Measurements from ENCODE around the gene SLC36A4.

The SLC36A4 gene

GRCh38 chr11:93166862-93167261 is 30.9 kb downstream of the SLC36A4 start:
- H3K4me3 ChIP-seq (ENCODE audit: low read depth in 1 of 5, low read length in 5 of 5), result no peak overlapping the region
- no peak overlapping the region for H3K27ac ChIP-seq (ENCODE audit: low read depth, low read length)
- H3K36me3 ChIP-seq (ENCODE audit: control insufficient read depth in 5 of 5, insufficient read depth in 5 of 5, low read length in 5 of 5), result peaks cover 11 to 31% (median 19%) of the 10 kb centered on the region in 5 donors
- no peaks in the 10 kb centered on the region for H3K9me3 ChIP-seq (ENCODE audit: control insufficient read depth in 5 of 5, low read length in 5 of 5)
- no peaks in the 10 kb centered on the region for H3K27me3 ChIP-seq (ENCODE audit: control insufficient read depth in 5 of 5, insufficient read depth in 4 of 5, low read length in 5 of 5)
- H3K4me1 ChIP-seq (ENCODE audit: control insufficient read depth in 5 of 5, insufficient read depth in 5 of 5, low read length in 5 of 5), result no peaks in the 10 kb centered on the region
- no peak overlapping the region for H3K9ac ChIP-seq (ENCODE audit: low read length in 5 of 5)

DNA sequence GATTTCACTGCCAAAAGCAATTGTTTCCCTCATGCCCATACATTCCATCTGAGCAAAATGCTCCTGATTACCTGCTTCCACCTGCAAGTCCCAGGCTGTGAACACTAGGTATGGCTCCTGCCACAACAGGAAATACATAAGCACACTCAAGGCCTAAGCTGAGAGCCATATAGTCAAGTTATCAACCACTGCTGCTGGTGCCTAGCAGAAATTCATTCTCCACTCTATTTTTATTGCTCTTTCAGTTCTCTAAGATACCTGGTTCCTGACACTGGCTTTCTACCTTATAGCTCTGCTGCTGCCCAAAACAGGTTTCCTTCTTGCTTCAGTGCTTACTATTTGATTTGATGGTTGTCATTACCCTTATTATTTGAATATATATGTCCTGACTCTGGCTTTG is 31.6 kb downstream of the SLC36A4 start:
- Histone ChIP-seq H3K4me1 (ENCODE audit: control insufficient read depth in 5 of 5, insufficient read depth in 5 of 5, low read length in 5 of 5) (no peaks in the 10 kb centered on the region), H3K36me3 (ENCODE audit: control insufficient read depth in 5 of 5, insufficient read depth in 5 of 5, low read length in 5 of 5) (peaks cover 11 to 38% (median 19%) of the 10 kb centered on the region in 5 donors), H3K9ac (ENCODE audit: low read length in 5 of 5) (no peak overlapping the region), H3K27ac (ENCODE audit: low read depth, low read length) (no peak overlapping the region), H3K4me3 (ENCODE audit: low read depth in 1 of 5, low read length in 5 of 5) (no peak overlapping the region), H3K27me3 (ENCODE audit: control insufficient read depth in 5 of 5, insufficient read depth in 4 of 5, low read length in 5 of 5) (no peaks in the 10 kb centered on the region), H3K9me3 (ENCODE audit: control insufficient read depth in 5 of 5, low read length in 5 of 5) (no peaks in the 10 kb centered on the region)

DNA sequence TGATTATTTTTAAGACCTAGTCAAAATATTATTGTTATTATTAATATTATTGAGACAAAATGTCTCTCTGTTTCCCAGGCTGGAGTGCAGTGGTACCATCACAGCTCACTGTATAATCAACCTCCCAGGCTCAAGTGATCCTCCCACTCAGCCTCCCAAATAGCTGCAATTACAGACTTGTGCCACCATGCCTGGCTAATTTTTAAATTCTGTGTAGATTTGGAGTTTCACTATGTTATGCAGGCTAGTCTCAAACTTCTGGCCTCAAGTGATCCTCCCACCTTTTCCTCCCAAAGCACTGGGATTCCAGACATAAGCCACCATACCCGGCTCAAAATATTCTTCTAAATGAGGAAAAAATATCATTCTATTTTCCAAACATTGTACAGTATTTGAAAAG is 37.0 kb downstream of the SLC36A4 start:
- Histone ChIP-seq H3K27ac (ENCODE audit: low read depth, low read length) (no peak overlapping the region), H3K27me3 (ENCODE audit: control insufficient read depth in 5 of 5, insufficient read depth in 4 of 5, low read length in 5 of 5) (no peaks in the 10 kb centered on the region), H3K36me3 (ENCODE audit: control insufficient read depth in 5 of 5, insufficient read depth in 5 of 5, low read length in 5 of 5) (peaks cover 11 to 39% (median 20%) of the 10 kb centered on the region in 5 donors), H3K9ac (ENCODE audit: low read length in 5 of 5) (no peak overlapping the region), H3K4me1 (ENCODE audit: control insufficient read depth in 5 of 5, insufficient read depth in 5 of 5, low read length in 5 of 5) (peaks cover 0 to 2% (median 0%) of the 10 kb centered on the region in 5 donors), H3K4me3 (ENCODE audit: low read depth in 1 of 5, low read length in 5 of 5) (no peak overlapping the region), H3K9me3 (ENCODE audit: control insufficient read depth in 5 of 5, low read length in 5 of 5) (no peaks in the 10 kb centered on the region)

DNA sequence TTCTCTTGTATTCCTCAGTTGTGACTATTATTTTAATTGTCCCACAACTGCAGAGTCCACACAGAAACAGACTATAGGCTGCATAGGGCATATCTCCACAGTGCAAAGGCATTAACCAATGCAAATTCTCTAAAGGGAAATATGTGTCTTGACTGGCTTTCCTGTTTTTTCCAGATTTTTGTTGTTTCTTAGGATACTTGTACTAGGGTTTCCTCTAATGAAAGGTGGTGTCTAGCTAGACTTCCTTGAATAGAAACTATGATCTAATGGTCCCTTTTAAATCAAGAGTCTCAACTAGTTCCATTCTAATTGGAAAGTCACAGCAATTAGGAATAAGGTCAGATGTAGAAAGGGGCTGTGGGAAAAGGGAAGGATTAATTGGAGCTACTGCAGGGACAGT is 37.6 kb downstream of the SLC36A4 start:
- H3K36me3 ChIP-seq (ENCODE audit: control insufficient read depth in 5 of 5, insufficient read depth in 5 of 5, low read length in 5 of 5), result peaks cover 11 to 38% (median 18%) of the 10 kb centered on the region in 5 donors
- H3K27ac ChIP-seq (ENCODE audit: low read depth, low read length), result no peak overlapping the region
- H3K4me3 ChIP-seq (ENCODE audit: low read depth in 1 of 5, low read length in 5 of 5), result no peak overlapping the region
- H3K9me3 ChIP-seq (ENCODE audit: control insufficient read depth in 5 of 5, low read length in 5 of 5), result no peaks in the 10 kb centered on the region
- no peaks in the 10 kb centered on the region for H3K27me3 ChIP-seq (ENCODE audit: control insufficient read depth in 5 of 5, insufficient read depth in 4 of 5, low read length in 5 of 5)
- peaks cover 0 to 2% (median 0%) of the 10 kb centered on the region in 5 donors for H3K4me1 ChIP-seq (ENCODE audit: control insufficient read depth in 5 of 5, insufficient read depth in 5 of 5, low read length in 5 of 5)
- no peak overlapping the region for H3K9ac ChIP-seq (ENCODE audit: low read length in 5 of 5)

DNA sequence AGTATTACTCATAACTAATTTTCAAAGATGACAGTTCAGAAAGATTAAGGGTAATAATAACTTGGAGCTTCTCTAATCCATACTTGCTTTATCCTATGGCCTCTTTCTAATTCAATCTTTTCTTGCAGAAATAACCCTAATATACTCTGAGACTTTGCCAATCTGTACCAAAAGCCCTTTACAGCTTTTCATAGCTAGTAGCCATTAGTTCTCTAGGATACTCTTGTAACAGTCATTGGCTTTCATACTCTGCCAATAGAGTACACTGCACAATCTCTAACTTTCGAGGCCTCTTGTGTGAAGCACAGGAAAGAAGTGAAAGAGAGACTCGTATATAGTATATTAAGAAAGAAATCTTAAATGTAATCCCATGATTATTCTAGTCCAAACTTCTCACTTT is 38.1 kb downstream of the SLC36A4 start:
- peaks cover 9 to 34% (median 17%) of the 10 kb centered on the region in 5 donors for H3K36me3 ChIP-seq (ENCODE audit: control insufficient read depth in 5 of 5, insufficient read depth in 5 of 5, low read length in 5 of 5)

GRCh38 chr11:93155738-93156137 is 42.1 kb downstream of the SLC36A4 start:
- no peaks in the 10 kb centered on the region for H3K9me3 ChIP-seq (ENCODE audit: control insufficient read depth in 5 of 5, low read length in 5 of 5)
- H3K9ac ChIP-seq (ENCODE audit: low read length in 5 of 5), result no peak overlapping the region
- peaks cover 0 to 2% (median 0%) of the 10 kb centered on the region in 5 donors for H3K4me1 ChIP-seq (ENCODE audit: control insufficient read depth in 5 of 5, insufficient read depth in 5 of 5, low read length in 5 of 5)
- no peak overlapping the region for H3K27ac ChIP-seq (ENCODE audit: low read depth, low read length)
- no peak overlapping the region for H3K4me3 ChIP-seq (ENCODE audit: low read depth in 1 of 5, low read length in 5 of 5)
- H3K36me3 ChIP-seq (ENCODE audit: control insufficient read depth in 5 of 5, insufficient read depth in 5 of 5, low read length in 5 of 5), result peaks cover 0 to 13% (median 2%) of the 10 kb centered on the region in 5 donors
- no peaks in the 10 kb centered on the region for H3K27me3 ChIP-seq (ENCODE audit: control insufficient read depth in 5 of 5, insufficient read depth in 4 of 5, low read length in 5 of 5)

More for the DNA sequence above, 38.1 kb downstream of the SLC36A4 start:
- no peak overlapping the region for H3K9ac ChIP-seq (ENCODE audit: low read length in 5 of 5)
- peaks cover 0 to 2% (median 0%) of the 10 kb centered on the region in 5 donors for H3K4me1 ChIP-seq (ENCODE audit: control insufficient read depth in 5 of 5, insufficient read depth in 5 of 5, low read length in 5 of 5)
- H3K9me3 ChIP-seq (ENCODE audit: control insufficient read depth in 5 of 5, low read length in 5 of 5), result no peaks in the 10 kb centered on the region
- no peak overlapping the region for H3K27ac ChIP-seq (ENCODE audit: low read depth, low read length)
- H3K4me3 ChIP-seq (ENCODE audit: low read depth in 1 of 5, low read length in 5 of 5), result no peak overlapping the region
- H3K27me3 ChIP-seq (ENCODE audit: control insufficient read depth in 5 of 5, insufficient read depth in 4 of 5, low read length in 5 of 5), result no peaks in the 10 kb centered on the region

- Histone ChIP-seq H3K27me3 (ENCODE audit: control insufficient read depth in 5 of 5, insufficient read depth in 4 of 5, low read length in 5 of 5) (no peaks in the 10 kb centered on the region), H3K4me1 (ENCODE audit: control insufficient read depth in 5 of 5, insufficient read depth in 5 of 5, low read length in 5 of 5) (no peaks in the 10 kb centered on the region), H3K4me3 (ENCODE audit: low read depth in 1 of 5, low read length in 5 of 5) (no peak overlapping the region), H3K36me3 (ENCODE audit: control insufficient read depth in 5 of 5, insufficient read depth in 5 of 5, low read length in 5 of 5) (peaks cover 0 to 4% (median 0%) of the 10 kb centered on the region in 5 donors), H3K9me3 (ENCODE audit: control insufficient read depth in 5 of 5, low read length in 5 of 5) (no peaks in the 10 kb centered on the region), H3K9ac (ENCODE audit: low read length in 5 of 5) (no peak overlapping the region), H3K27ac (ENCODE audit: low read depth, low read length) (no peak overlapping the region)
Observed at GRCh38 chr11:93145390-93145915, 52.3 kb downstream of the SLC36A4 start.

DNA sequence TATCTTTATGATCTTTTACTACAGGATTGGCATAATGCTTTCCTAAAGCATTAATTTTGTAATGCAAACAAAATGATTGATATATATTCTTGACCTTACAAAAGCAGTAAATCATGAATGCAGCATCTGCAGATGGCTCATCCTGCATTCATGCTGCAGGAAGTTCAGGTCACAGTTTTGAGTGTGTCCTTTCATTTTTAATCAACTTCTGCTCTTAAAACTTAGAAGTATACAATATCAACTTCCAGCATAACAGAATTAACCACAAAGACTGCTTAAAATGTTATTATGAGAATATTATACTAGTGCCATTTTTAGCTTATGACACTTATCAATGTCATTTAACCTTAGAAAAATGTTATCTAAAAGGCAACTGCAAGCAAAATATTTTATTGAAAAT is 54.0 kb downstream of the SLC36A4 start:
- no peaks in the 10 kb centered on the region for H3K4me1 ChIP-seq (ENCODE audit: control insufficient read depth in 5 of 5, insufficient read depth in 5 of 5, low read length in 5 of 5)
- no peak overlapping the region for H3K9ac ChIP-seq (ENCODE audit: low read length in 5 of 5)
- H3K27ac ChIP-seq (ENCODE audit: low read depth, low read length), result no peak overlapping the region
- H3K9me3 ChIP-seq (ENCODE audit: control insufficient read depth in 5 of 5, low read length in 5 of 5), result no peaks in the 10 kb centered on the region
- H3K27me3 ChIP-seq (ENCODE audit: control insufficient read depth in 5 of 5, insufficient read depth in 4 of 5, low read length in 5 of 5), result no peaks in the 10 kb centered on the region
- peaks cover 0 to 4% (median 0%) of the 10 kb centered on the region in 5 donors for H3K36me3 ChIP-seq (ENCODE audit: control insufficient read depth in 5 of 5, insufficient read depth in 5 of 5, low read length in 5 of 5)
- no peak overlapping the region for H3K4me3 ChIP-seq (ENCODE audit: low read depth in 1 of 5, low read length in 5 of 5)

GRCh38 chr11:93143186-93143585 is 54.6 kb downstream of the SLC36A4 start:
- H3K27me3 ChIP-seq (ENCODE audit: control insufficient read depth in 5 of 5, insufficient read depth in 4 of 5, low read length in 5 of 5), result no peaks in the 10 kb centered on the region
- H3K9me3 ChIP-seq (ENCODE audit: control insufficient read depth in 5 of 5, low read length in 5 of 5), result no peaks in the 10 kb centered on the region
- H3K9ac ChIP-seq (ENCODE audit: low read length in 5 of 5), result no peak overlapping the region
- no peak overlapping the region for H3K27ac ChIP-seq (ENCODE audit: low read depth, low read length)
- H3K36me3 ChIP-seq (ENCODE audit: control insufficient read depth in 5 of 5, insufficient read depth in 5 of 5, low read length in 5 of 5), result peaks cover 0 to 4% (median 0%) of the 10 kb centered on the region in 5 donors
- no peak overlapping the region for H3K4me3 ChIP-seq (ENCODE audit: low read depth in 1 of 5, low read length in 5 of 5)
- H3K4me1 ChIP-seq (ENCODE audit: control insufficient read depth in 5 of 5, insufficient read depth in 5 of 5, low read length in 5 of 5), result no peaks in the 10 kb centered on the region

DNA sequence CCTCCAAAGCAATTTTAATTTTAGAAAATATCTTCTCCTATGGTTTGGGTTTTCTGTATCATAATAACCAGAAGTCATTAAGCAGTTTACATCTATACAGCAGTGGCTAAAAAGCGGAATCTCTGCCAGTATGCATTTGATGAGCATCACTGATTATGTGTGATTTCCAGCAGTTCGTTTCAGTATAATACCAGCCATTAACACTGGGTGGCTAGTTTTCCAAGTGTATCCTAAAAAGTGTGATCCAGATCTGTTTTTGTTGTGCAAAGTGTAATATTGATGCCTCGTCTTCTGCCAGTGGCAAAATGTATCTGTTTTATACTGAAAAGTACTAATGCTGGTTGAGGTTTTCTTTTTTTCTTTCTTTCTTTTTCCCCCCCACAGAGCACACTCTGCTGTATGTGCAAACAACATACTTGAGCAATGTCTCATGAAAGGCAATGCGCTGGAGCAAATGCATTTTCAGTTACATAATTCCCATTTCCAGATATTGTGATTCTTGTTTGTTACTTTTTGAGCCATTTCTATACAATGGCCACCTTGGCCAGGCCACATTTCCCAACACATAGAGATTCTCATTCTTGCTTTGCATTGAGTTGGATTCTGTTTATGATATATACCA is 64.2 kb downstream of the SLC36A4 start:
- Histone ChIP-seq H3K9ac (ENCODE audit: low read length in 5 of 5) (no peak overlapping the region), H3K36me3 (ENCODE audit: control insufficient read depth in 5 of 5, insufficient read depth in 5 of 5, low read length in 5 of 5) (no peaks in the 10 kb centered on the region), H3K4me3 (ENCODE audit: low read depth in 1 of 5, low read length in 5 of 5) (no peak overlapping the region), H3K27ac (ENCODE audit: low read depth, low read length) (no peak overlapping the region), H3K9me3 (ENCODE audit: control insufficient read depth in 5 of 5, low read length in 5 of 5) (no peaks in the 10 kb centered on the region), H3K27me3 (ENCODE audit: control insufficient read depth in 5 of 5, insufficient read depth in 4 of 5, low read length in 5 of 5) (no peaks in the 10 kb centered on the region), H3K4me1 (ENCODE audit: control insufficient read depth in 5 of 5, insufficient read depth in 5 of 5, low read length in 5 of 5) (no peaks in the 10 kb centered on the region)
